ENCODE measurements around the gene MRTFB. TPM values are rescaled to one million over a fixed set of nuclear protein-coding genes. Genes with fewer than 3 reads are reported as not detected.

Gene MRTFB
- total and polyA plus RNA-seq, 8 donors = 4.3 to 81.6 (median 22.4) TPM

GRCh38 chr16:14300705-14301168 lies 229.6 kb downstream of the MRTFB start:
- no peaks in the 10 kb centered on the region for H3K9me3 ChIP-seq
- no peaks in the 10 kb centered on the region for H3K36me3 ChIP-seq
- H3K4me1 ChIP-seq = peaks cover 21 to 45% (median 31%) of the 10 kb centered on the region in 4 donors
- TF ChIP-seq POLR2AphosphoS5 (IDR thresholded peaks at IDR 0.05) = peak; percentile 50 to 57 (median 54)
- TF ChIP-seq CTCF (IDR thresholded peaks at IDR 0.05) = peak in 5 of 7 experiments; percentile 35 to 79 (median 52)
- no peak for TF ChIP-seq EP300 (IDR thresholded peaks at IDR 0.05)
- peak overlapping the region; percentile 82 to 98 (median 94) for H3K4me3 ChIP-seq
- WGBS, 5 donors = 23 to 34% (median 26%) methylated on average over 12 of the region's 12 CpGs
- peaks cover 0 to 32% (median 0%) of the 10 kb centered on the region in 3 donors for H3K27me3 ChIP-seq
- peak overlapping the region; percentile 50 to 86 (median 84) for H3K27ac ChIP-seq
- peak; percentile 72 to 91 for DNase-seq
- intact Hi-C loops (cut with DNase I; ENCODE audit: low total_unique reads) = no loop called here

- peaks cover 0 to 32% (median 0%) of the 10 kb centered on the region in 3 donors for H3K27me3 ChIP-seq
- intact Hi-C loops (cut with DNase I; ENCODE audit: low total_unique reads) = no loop called here
- H3K9me3 ChIP-seq = no peaks in the 10 kb centered on the region
- DNase-seq = peak; percentile 42 to 73
- TF ChIP-seq POLR2AphosphoS5 (IDR thresholded peaks at IDR 0.05) (no peak), EP300 (IDR thresholded peaks at IDR 0.05) (no peak), CTCF (IDR thresholded peaks at IDR 0.05) (no peak), POLR2A (IDR thresholded peaks at IDR 0.05) (no peak)
- peak overlapping the region; percentile 68 to 86 (median 84) for H3K27ac ChIP-seq
- no peaks in the 10 kb centered on the region for H3K36me3 ChIP-seq
- H3K4me1 ChIP-seq = peaks cover 21 to 50% (median 34%) of the 10 kb centered on the region in 4 donors
- H3K4me3 ChIP-seq = peak overlapping the region; percentile 82 to 98 (median 94)
- WGBS, 5 donors = 0 to 3% (median 1%) methylated on average over 13 to 34 of the region's 34 CpGs
Measured at GRCh38 chr16:14301169-14302030, 230.3 kb downstream of the MRTFB start.

GRCh38 chr16:14302031-14302398 lies 230.9 kb downstream of the MRTFB start:
- H3K36me3 ChIP-seq = no peaks in the 10 kb centered on the region
- H3K9me3 ChIP-seq = no peaks in the 10 kb centered on the region
- intact Hi-C loops (cut with DNase I; ENCODE audit: low total_unique reads) = no loop called here
- 0 to 2% (median 0%) methylated on average over 4 to 37 of the region's 37 CpGs for WGBS, 5 donors
- peaks cover 0 to 32% (median 0%) of the 10 kb centered on the region in 3 donors for H3K27me3 ChIP-seq
- TF ChIP-seq POLR2A (IDR thresholded peaks at IDR 0.05) (no peak), EP300 (IDR thresholded peaks at IDR 0.05) (no peak), POLR2AphosphoS5 (IDR thresholded peaks at IDR 0.05) (no peak), CTCF (IDR thresholded peaks at IDR 0.05) (no peak)
- peak overlapping the region; percentile 82 to 98 (median 94) for H3K4me3 ChIP-seq
- H3K27ac ChIP-seq = peak overlapping the region; percentile 58 to 86 (median 84)
- peak; percentile 62 to 91 for DNase-seq
- peaks cover 21 to 56% (median 38%) of the 10 kb centered on the region in 4 donors for H3K4me1 ChIP-seq

GRCh38 chr16:14302399-14303181 lies 231.5 kb downstream of the MRTFB start:
- H3K36me3 ChIP-seq = no peaks in the 10 kb centered on the region
- peaks cover 0 to 32% (median 0%) of the 10 kb centered on the region in 3 donors for H3K27me3 ChIP-seq
- H3K27ac ChIP-seq = peak overlapping the region; percentile 58 to 86 (median 76)
- no peaks in the 10 kb centered on the region for H3K9me3 ChIP-seq
- peak overlapping the region; percentile 82 to 98 (median 94) for H3K4me3 ChIP-seq
- DNase-seq = peak in 1 of 2 donors; percentile 70
- H3K4me1 ChIP-seq = peaks cover 21 to 62% (median 44%) of the 10 kb centered on the region in 4 donors
- TF ChIP-seq POLR2A (IDR thresholded peaks at IDR 0.05) (no peak), EP300 (IDR thresholded peaks at IDR 0.05) (no peak), CTCF (IDR thresholded peaks at IDR 0.05) (no peak), POLR2AphosphoS5 (IDR thresholded peaks at IDR 0.05) (no peak)
- 0 to 1% (median 0%) methylated on average over 6 to 86 of the region's 86 CpGs for WGBS, 5 donors
- intact Hi-C loops (cut with DNase I; ENCODE audit: low total_unique reads) = no loop called here

All from stomach (tissue), 9 donors.